ENCODE measurements around the gene LEAP2.

- TF ChIP-seq CTCF (IDR thresholded peaks at IDR 0.05; ENCODE audit: low read depth, low read length) (no peak), POLR2A (IDR thresholded peaks at IDR 0.05; ENCODE audit: extremely low read depth, insufficient read length) (no peak)
Measured at GRCh38 chr5:132890817-132891216, 17.3 kb downstream of the LEAP2 start.
